Measurements from ENCODE around the gene FAM53B.

DNA sequence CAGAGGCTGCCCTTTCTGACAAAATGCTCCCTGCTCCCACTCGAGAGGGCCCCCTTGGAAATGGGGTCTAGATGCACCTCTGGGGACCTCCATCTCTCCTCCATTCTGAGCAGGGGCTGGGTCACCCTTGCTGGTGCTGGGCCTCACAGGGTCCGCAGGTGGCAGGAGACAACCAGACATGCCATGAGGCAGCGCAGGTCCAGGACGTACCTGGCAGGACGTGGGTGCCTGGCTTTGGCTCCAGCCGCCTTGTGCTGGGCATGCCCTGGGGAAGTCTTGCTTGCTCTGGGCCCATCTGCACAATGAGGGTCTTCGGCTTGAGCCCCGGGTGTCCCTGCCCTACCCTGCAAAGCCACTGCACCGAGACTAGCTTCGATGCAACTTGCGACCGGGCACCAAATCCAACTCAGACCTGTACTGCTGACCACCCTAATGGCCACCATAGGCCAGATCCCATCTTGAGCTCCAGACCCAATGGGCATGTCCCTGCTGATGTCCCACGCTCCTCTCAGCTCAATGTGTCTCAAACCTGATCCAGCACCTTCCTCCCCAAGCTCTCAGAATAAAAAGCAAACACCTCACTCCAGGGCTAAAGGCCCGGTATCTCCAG, 107.0 kb downstream of the FAM53B start:
- TF ChIP-seq, protein P1, sequence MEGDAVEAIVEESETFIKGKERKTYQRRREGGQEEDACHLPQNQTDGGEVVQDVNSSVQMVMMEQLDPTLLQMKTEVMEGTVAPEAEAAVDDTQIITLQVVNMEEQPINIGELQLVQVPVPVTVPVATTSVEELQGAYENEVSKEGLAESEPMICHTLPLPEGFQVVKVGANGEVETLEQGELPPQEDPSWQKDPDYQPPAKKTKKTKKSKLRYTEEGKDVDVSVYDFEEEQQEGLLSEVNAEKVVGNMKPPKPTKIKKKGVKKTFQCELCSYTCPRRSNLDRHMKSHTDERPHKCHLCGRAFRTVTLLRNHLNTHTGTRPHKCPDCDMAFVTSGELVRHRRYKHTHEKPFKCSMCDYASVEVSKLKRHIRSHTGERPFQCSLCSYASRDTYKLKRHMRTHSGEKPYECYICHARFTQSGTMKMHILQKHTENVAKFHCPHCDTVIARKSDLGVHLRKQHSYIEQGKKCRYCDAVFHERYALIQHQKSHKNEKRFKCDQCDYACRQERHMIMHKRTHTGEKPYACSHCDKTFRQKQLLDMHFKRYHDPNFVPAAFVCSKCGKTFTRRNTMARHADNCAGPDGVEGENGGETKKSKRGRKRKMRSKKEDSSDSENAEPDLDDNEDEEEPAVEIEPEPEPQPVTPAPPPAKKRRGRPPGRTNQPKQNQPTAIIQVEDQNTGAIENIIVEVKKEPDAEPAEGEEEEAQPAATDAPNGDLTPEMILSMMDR (IDR thresholded peaks at IDR 0.05): no peak
- TF ChIP-seq POLR2A (IDR thresholded peaks at IDR 0.05): no peak
